HepG2 (cell line): ENCODE results near the gene ATP9A. TPM values are rescaled to one million over a fixed set of nuclear protein-coding genes. Genes with fewer than 3 reads are reported as not detected.

Experiments used
- ARHGAP35 ChIP-seq: sonication (generic); formaldehyde crosslinking; IDR thresholded peaks from 2 replicates; pipeline ENCODE4 v1.9.0; 2022; ENCODE audit warnings: mild to moderate bottlenecking, inconsistent platforms, moderate library complexity, missing genetic modification reagents, borderline replicate concordance
- ATF7 ChIP-seq, 2 experiments: fragments of 450-650 bp in 1 of 2; sonication (generic) in 1 of 2; formaldehyde crosslinking in 1 of 2; IDR thresholded peaks; 2 replicates each; pipeline versions ENCODE4 v1.4.0 to v1.6.1; 2016 to 2020; ENCODE audit warnings: antibody characterized with exemption in 1 of 2, mild to moderate bottlenecking in 1 of 2, missing genetic modification reagents in 1 of 2
- ATRX ChIP-seq: sonication (generic); formaldehyde crosslinking; IDR thresholded peaks from 2 replicates; pipeline ENCODE4 v1.4.0; 2020; ENCODE audit warnings: missing genetic modification reagents, borderline replicate concordance
- DBP ChIP-seq: sonication (generic); formaldehyde crosslinking; IDR thresholded peaks from 2 replicates; pipeline ENCODE4 v1.4.0; 2020; ENCODE audit warnings: missing genetic modification reagents; ENCODE audit errors: not compliant biosample characterization
- DDIT3 ChIP-seq: sonication (generic); formaldehyde crosslinking; IDR thresholded peaks from 2 replicates; pipeline ENCODE4 v1.4.0; 2020; ENCODE audit warnings: mild to moderate bottlenecking, missing genetic modification reagents
- HBP1 ChIP-seq: IDR thresholded peaks from 2 replicates; pipeline ENCODE4 v1.6.1; 2016; ENCODE audit warnings: low read depth, control low read depth
- HNF4A ChIP-seq: sonication (generic); formaldehyde crosslinking; IDR thresholded peaks from 2 replicates; pipeline ENCODE4 v1.4.0; 2020; ENCODE audit warnings: missing genetic modification reagents
- MIXL1 ChIP-seq: IDR thresholded peaks from 2 replicates; pipeline ENCODE4 v1.6.1; 2016
- NCOR1 ChIP-seq: fragments of 200-600 bp; sonication (generic); IDR thresholded peaks from 2 replicates; pipeline ENCODE4 v1.7.0; 2017; ENCODE audit warnings: antibody characterized with exemption, low read length, borderline replicate concordance
- PITX1 ChIP-seq: sonication (generic); formaldehyde crosslinking; IDR thresholded peaks from 2 replicates; pipeline ENCODE4 v1.5.1; 2020; ENCODE audit warnings: mild to moderate bottlenecking, missing genetic modification reagents
- SALL2 ChIP-seq: sonication (generic); formaldehyde crosslinking; IDR thresholded peaks from 2 replicates; pipeline ENCODE4 v1.8.1; 2023; ENCODE audit warnings: mild to moderate bottlenecking, missing genetic modification reagents, inconsistent platforms
- THRA ChIP-seq: sonication (generic); formaldehyde crosslinking; IDR thresholded peaks from 2 replicates; pipeline ENCODE4 v1.4.0; 2020; ENCODE audit warnings: missing genetic modification reagents, borderline replicate concordance
- ZBED4 ChIP-seq: sonication (generic); formaldehyde crosslinking; IDR thresholded peaks from 2 replicates; pipeline ENCODE4 v1.4.0; 2020; ENCODE audit warnings: missing genetic modification reagents, borderline replicate concordance
- ZBTB42 ChIP-seq: sonication (generic); formaldehyde crosslinking; IDR thresholded peaks from 2 replicates; pipeline ENCODE4 v1.5.0; 2020; ENCODE audit warnings: mild to moderate bottlenecking, missing genetic modification reagents
- ZC3H13 ChIP-seq: sonication (generic); formaldehyde crosslinking; IDR thresholded peaks from 2 replicates; pipeline ENCODE4 v1.8.1; 2023; ENCODE audit warnings: mild to moderate bottlenecking, missing genetic modification reagents, moderate library complexity
- ZNF124 ChIP-seq: sonication (generic); formaldehyde crosslinking; IDR thresholded peaks from 2 replicates; pipeline ENCODE4 v1.4.0; 2020; ENCODE audit warnings: missing genetic modification reagents
- ZNF552 ChIP-seq: sonication (generic); formaldehyde crosslinking; IDR thresholded peaks from 2 replicates; pipeline ENCODE4 v1.9.0; 2022; ENCODE audit warnings: missing genetic modification reagents, mild to moderate bottlenecking, borderline replicate concordance
- ZNF563 ChIP-seq: sonication (generic); formaldehyde crosslinking; IDR thresholded peaks from 2 replicates; pipeline ENCODE4 v1.8.0; 2022; ENCODE audit warnings: mild to moderate bottlenecking, moderate library complexity, missing genetic modification reagents
- ZNF570 ChIP-seq: sonication (generic); formaldehyde crosslinking; IDR thresholded peaks from 2 replicates; pipeline ENCODE4 v1.4.0; 2020; ENCODE audit warnings: mild to moderate bottlenecking, missing genetic modification reagents, borderline replicate concordance
- ZNF589 ChIP-seq: sonication (generic); formaldehyde crosslinking; conservative IDR thresholded peaks from 2 replicates; pipeline ENCODE4 v1.8.0; 2022; ENCODE audit warnings: mild to moderate bottlenecking, moderate library complexity, missing genetic modification reagents
- ZNF720 ChIP-seq: sonication (generic); formaldehyde crosslinking; IDR thresholded peaks from 2 replicates; pipeline ENCODE4 v1.4.0; 2020; ENCODE audit warnings: missing genetic modification reagents
- polyA plus RNA-seq, 8 experiments: library from polyadenylated mRNA; depleted of rRNA in 3 of 8; stranded (reverse) in 7 of 8; unstranded in 1 of 8; fragments of >200 nt; fragmentation: Illumina TruSeq in 4 of 8; extraction: Trizol in 4 of 8; gene quantifications; 2 replicates each; pipeline versions ENCODE4 v1.2.1 to v1.2.3, GENCODE V29; 2011 to 2016; ENCODE audit warnings: low read depth in 4 of 8, missing spikeins in 1 of 8, mixed read lengths in 1 of 8; ENCODE audit not compliant: insufficient read depth in 1 of 8
- total RNA-seq, 5 experiments: library from RNA; depleted of rRNA; stranded (reverse); fragments of >200 nt; fragmentation: Illumina TruSeq; extraction: Trizol; gene quantifications; 2 replicates each; pipeline ENCODE4 v1.2.3, GENCODE V29; 2016; ENCODE audit warnings: low read depth in 1 of 5

Gene ATP9A
- total and polyA plus RNA-seq, 2 of the 13 experiments (the other 11 are each of a cell fraction or from before 2014, with no cell fraction given): 11.8 to 18.5 TPM

- 0 out of 2 replicates have a peak, but pooled peaks have one; percentile 30 for TF ChIP-seq ZBED4 (CRISPR knock-in tag)
- TF ChIP-seq MIXL1: no peak
- TF ChIP-seq SALL2 (CRISPR knock-in tag): no peak
- TF ChIP-seq ZNF552: no peak
- TF ChIP-seq DBP (CRISPR knock-in tag): no peak
- 0 out of 2 replicates have a peak, but pooled peaks have one; percentile 55 for TF ChIP-seq ZNF720 (CRISPR knock-in tag)
- no peak for TF ChIP-seq ZBTB42
- no peak for TF ChIP-seq HNF4A
- 0 out of 2 replicates have a peak, but pooled peaks have one; percentile 20 for TF ChIP-seq THRA
- no peak for TF ChIP-seq ZNF589 (CRISPR knock-in tag)
- TF ChIP-seq ZNF124 (CRISPR knock-in tag): peak; percentile 63; the same call in 1 of the 2 replicates
- no peak for TF ChIP-seq ATF7 (IDR thresholded peaks at IDR 0.05)
- no peak for TF ChIP-seq ATF7 (CRISPR knock-in tag; IDR thresholded peaks at IDR 0.05)
- peak; percentile 34; the same call in 1 of the 2 replicates for TF ChIP-seq ZNF563 (CRISPR knock-in tag)
- TF ChIP-seq HBP1: no peak
- no peak for TF ChIP-seq PITX1 (CRISPR knock-in tag)
- TF ChIP-seq ZC3H13: no peak
- TF ChIP-seq ARHGAP35: no peak; the same call in 1 of the 2 replicates
- TF ChIP-seq ZNF570 (CRISPR knock-in tag): no peak
- no peak for TF ChIP-seq DDIT3
- TF ChIP-seq NCOR1: no peak
- no peak for TF ChIP-seq ATRX (CRISPR knock-in tag)
Observed at GRCh38 chr20:51624157-51624731, 143.9 kb downstream of the ATP9A start (continued).
